Measurements from ENCODE around the gene P2RX2. TPM values are rescaled to one million over a fixed set of nuclear protein-coding genes. Genes with fewer than 3 reads are reported as not detected.

Gene P2RX2
- total RNA-seq, 1 donor from 2014 or later: not detected

- ATAC-seq (peak; percentile 84), DNase-seq (ENCODE audit: low spot score) (no peak)
These were observed 38.6 kb downstream of the P2RX2 start for GRCh38 chr12:132657004-132657727.

GRCh38 chr12:132658149-132658894 is 39.7 kb downstream of the P2RX2 start:
- no peak for ATAC-seq
- no peak for DNase-seq (ENCODE audit: low spot score)

GRCh38 chr12:132659146-132659545 is 40.6 kb downstream of the P2RX2 start:
- no peak for DNase-seq (ENCODE audit: low spot score)
- no peak for ATAC-seq

DNA sequence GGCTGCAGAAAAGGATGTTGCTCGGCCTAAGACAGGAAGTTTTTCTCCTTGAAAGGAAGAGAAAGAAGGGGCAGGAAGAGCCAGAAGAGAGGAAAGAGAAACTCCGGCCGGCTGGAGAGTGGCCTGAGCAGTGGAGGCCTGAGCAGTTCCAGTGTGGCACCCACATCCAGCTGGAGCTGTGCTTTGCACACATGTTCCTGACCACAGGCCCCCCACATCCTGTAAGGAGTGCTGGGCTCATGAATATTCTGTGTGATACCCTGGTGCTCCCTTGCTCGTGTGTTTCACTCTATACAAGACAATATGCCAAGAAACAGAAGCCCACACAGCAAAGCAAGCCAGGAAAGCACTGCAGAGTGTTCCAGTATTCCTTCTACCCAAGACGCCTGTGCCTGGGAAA is 41.5 kb downstream of the P2RX2 start:
- DNase-seq (ENCODE audit: low spot score) (no peak), ATAC-seq (no peak)

- DNase-seq (ENCODE audit: low spot score): no peak
- no peak for ATAC-seq
These were observed 42.4 kb downstream of the P2RX2 start for GRCh38 chr12:132660996-132661395.

DNA sequence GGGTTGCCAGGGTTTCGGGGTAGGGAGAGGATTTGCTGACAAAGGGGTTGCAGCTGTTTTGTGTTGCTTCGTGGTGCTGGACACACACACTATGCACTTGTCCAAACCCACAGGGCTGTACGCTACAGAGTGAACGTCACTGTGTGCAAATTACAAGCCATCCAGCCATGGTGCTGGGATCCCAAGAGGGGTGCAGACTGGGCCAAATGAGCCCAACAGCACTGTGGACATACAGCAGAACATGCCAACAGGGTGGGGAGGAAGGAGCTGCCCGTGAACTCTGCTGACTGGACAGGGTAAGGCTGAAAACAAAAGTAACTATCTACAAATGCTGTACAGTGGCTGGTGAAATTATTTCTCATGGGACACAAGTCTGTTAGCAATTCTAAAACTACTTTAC is 43.4 kb downstream of the P2RX2 start:
- no peak for DNase-seq (ENCODE audit: low spot score)

GRCh38 chr12:132662901-132663755 is 44.6 kb downstream of the P2RX2 start:
- ATAC-seq (no peak), DNase-seq (ENCODE audit: low spot score) (no peak)

More for the DNA sequence above, 43.4 kb downstream of the P2RX2 start:
- no peak for ATAC-seq

GRCh38 chr12:132664206-132665148 is 45.9 kb downstream of the P2RX2 start:
- DNase-seq (ENCODE audit: low spot score) (no peak), ATAC-seq (no peak)

DNA sequence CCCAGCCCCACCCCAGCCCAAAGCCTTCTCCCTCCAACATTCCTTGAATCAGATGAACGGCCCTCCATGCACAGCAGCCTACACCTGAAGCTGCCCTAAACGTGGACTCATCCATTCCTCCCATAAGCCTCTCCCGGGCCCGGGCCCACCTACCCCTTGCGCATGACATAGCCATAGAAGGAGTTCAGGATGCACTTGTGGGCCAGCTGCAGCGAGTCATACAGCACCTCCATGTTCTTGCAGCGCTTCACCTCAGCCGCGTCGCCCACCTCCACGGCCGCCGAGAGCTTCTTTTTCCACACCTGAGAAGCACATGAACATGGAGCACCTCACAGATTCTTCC is 46.5 kb downstream of the P2RX2 start:
- ATAC-seq (no peak), DNase-seq (ENCODE audit: low spot score) (no peak)

GRCh38 chr12:132665794-132666193 is 47.2 kb downstream of the P2RX2 start:
- DNase-seq (ENCODE audit: low spot score) (no peak), ATAC-seq (no peak)

- DNase-seq (ENCODE audit: low spot score) (no peak), ATAC-seq (no peak)
These were observed 49.9 kb downstream of the P2RX2 start for GRCh38 chr12:132668191-132669088.

DNA sequence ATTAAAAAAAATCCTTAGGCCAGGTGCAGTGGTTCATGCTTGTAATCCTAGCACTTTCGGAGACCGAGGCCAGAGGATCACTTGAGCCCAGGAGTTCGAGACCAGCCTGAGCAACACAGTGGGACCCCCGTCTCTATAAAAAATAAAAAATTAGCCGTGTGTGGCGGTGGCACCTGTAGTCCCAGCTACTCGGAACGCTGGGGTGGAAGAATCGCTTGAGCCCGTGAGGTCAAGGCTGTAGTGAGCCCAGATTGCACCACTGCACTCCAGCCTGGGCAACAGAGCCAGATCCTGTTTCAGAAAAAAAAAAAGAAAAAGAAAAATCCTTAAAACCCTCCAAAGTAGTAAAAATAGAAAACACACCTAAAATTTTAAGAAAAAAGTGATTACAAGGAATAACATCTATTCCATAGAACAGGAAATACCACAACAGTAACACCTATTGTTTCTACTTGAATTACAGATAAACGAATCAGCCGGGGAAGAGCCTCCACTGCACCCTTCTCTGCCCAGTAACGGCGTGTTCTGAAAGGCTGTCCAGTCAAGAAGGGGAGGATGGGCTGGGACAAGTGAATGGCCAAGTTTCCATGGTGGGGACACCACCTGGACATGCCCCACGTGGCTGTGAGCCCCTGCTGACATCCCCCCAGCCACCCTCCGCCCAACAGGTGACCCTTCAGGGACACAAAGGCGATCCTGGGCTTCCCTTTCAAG is 50.7 kb downstream of the P2RX2 start:
- DNase-seq (ENCODE audit: low spot score): no peak
- ATAC-seq: no peak

Other genes with a start within 250 kb of the P2RX2 start
- 44.9 TPM for gene FBRSL1, start 128.6 kb upstream of the P2RX2 start, total RNA-seq
- 9.2 TPM for gene LRCOL1, start 8.2 kb upstream of the P2RX2 start, total RNA-seq
- gene POLE, start 68.6 kb downstream of the P2RX2 start, total RNA-seq: 29.3 TPM
- gene PXMP2, start 68.8 kb downstream of the P2RX2 start, total RNA-seq: 225 TPM
- 25.2 TPM for gene PGAM5, start 92.1 kb downstream of the P2RX2 start, total RNA-seq
- gene ANKLE2, start 143.1 kb downstream of the P2RX2 start, total RNA-seq: 16.9 TPM
- 22.9 TPM for gene GOLGA3, start 210.1 kb downstream of the P2RX2 start, total RNA-seq